Right atrium auricular region (tissue), 2 donors: ENCODE measurements around the gene NTRK3. TPM values are rescaled to one million over a fixed set of nuclear protein-coding genes. Genes with fewer than 3 reads are reported as not detected.

ENCODE experiments used
- DNase-seq: peaks from one replicate; pipeline ENCODE4 v3.0.0-alpha.2; 2019; ENCODE audit warnings: low spot score
- H3K27ac ChIP-seq, 2 donors: fragments of 200-600 bp; sonication (generic); 1 replicate in 1 of 2; 2 replicates in 1 of 2; pipeline ENCODE4 v1.5.1; 2016 to 2019
- H3K27me3 ChIP-seq, 2 donors: fragments of 200-600 bp; sonication (generic); one replicate each; pipeline versions ENCODE4 v1.5.1 to v1.6.0; 2017 to 2019
- H3K36me3 ChIP-seq: fragments of 200-600 bp; sonication (generic); one replicate; pipeline ENCODE4 v1.5.1; 2016
- H3K4me1 ChIP-seq, 2 donors: fragments of 200-600 bp; sonication (generic); one replicate each; pipeline versions ENCODE4 v1.5.1 to v1.6.0; 2017 to 2019
- H3K4me3 ChIP-seq, 2 donors: fragments of 200-600 bp; sonication (generic); 1 replicate in 1 of 2; 2 replicates in 1 of 2; pipeline ENCODE4 v1.5.1; 2017 to 2019; ENCODE audit warnings: mild to moderate bottlenecking in 1 of 2, moderate library complexity in 1 of 2
- H3K9me3 ChIP-seq, 2 donors: fragments of 200-600 bp; sonication (generic); one replicate each; pipeline ENCODE4 v1.5.1; 2019
- CTCF ChIP-seq, 2 donors: fragments of 200-600 bp; sonication (generic); IDR thresholded peaks; one replicate each; pipeline ENCODE4 v1.5.1; 2019; ENCODE audit warnings: antibody characterized with exemption in 2 of 2
- total RNA-seq, 2 donors: library from RNA; depleted of rRNA; stranded (reverse); fragments of >200 nt; gene quantifications; one replicate each; pipeline ENCODE4 v1.1.0, GENCODE V29; 2016

Gene NTRK3
- total RNA-seq, 2 donors from 2014 or later = 1.5 to 4.5 TPM

- no peak for TF ChIP-seq CTCF (IDR thresholded peaks at IDR 0.05)
- no peak overlapping the region for H3K4me3 ChIP-seq
- H3K36me3 ChIP-seq = no peaks in the 10 kb centered on the region
- no peaks in the 10 kb centered on the region for H3K9me3 ChIP-seq
- H3K27ac ChIP-seq = no peak overlapping the region
- no peak for DNase-seq
- no peaks in the 10 kb centered on the region for H3K4me1 ChIP-seq
- H3K27me3 ChIP-seq = no peaks in the 10 kb centered on the region
Observed at GRCh38 chr15:87887177-87887576, 369.4 kb downstream of the NTRK3 start.

GRCh38 chr15:87881026-87881425 lies 375.5 kb downstream of the NTRK3 start:
- Histone ChIP-seq H3K4me1 (peaks cover 0 to 5% of the 10 kb centered on the region in 2 donors), H3K27me3 (no peaks in the 10 kb centered on the region), H3K9me3 (no peaks in the 10 kb centered on the region), H3K4me3 (no peak overlapping the region), H3K36me3 (no peaks in the 10 kb centered on the region), H3K27ac (no peak overlapping the region)
- no peak for DNase-seq
- TF ChIP-seq CTCF (IDR thresholded peaks at IDR 0.05) = no peak

GRCh38 chr15:87877822-87878542 lies 378.6 kb downstream of the NTRK3 start:
- Histone ChIP-seq H3K9me3 (no peaks in the 10 kb centered on the region), H3K4me3 (no peak overlapping the region), H3K4me1 (peaks cover 0 to 5% of the 10 kb centered on the region in 2 donors), H3K27me3 (no peaks in the 10 kb centered on the region), H3K36me3 (no peaks in the 10 kb centered on the region), H3K27ac (no peak overlapping the region)
- TF ChIP-seq CTCF (IDR thresholded peaks at IDR 0.05) = no peak
- no peak for DNase-seq

GRCh38 chr15:87877114-87877810 lies 379.3 kb downstream of the NTRK3 start:
- no peak for TF ChIP-seq CTCF (IDR thresholded peaks at IDR 0.05)
- Histone ChIP-seq H3K9me3 (no peaks in the 10 kb centered on the region), H3K27me3 (no peaks in the 10 kb centered on the region), H3K36me3 (no peaks in the 10 kb centered on the region), H3K4me3 (no peak overlapping the region), H3K4me1 (peaks cover 0 to 5% of the 10 kb centered on the region in 2 donors), H3K27ac (no peak overlapping the region)
- no peak for DNase-seq

GRCh38 chr15:87874896-87875711 lies 381.4 kb downstream of the NTRK3 start:
- Histone ChIP-seq H3K36me3 (no peaks in the 10 kb centered on the region), H3K4me3 (no peak overlapping the region), H3K9me3 (no peaks in the 10 kb centered on the region), H3K27me3 (no peaks in the 10 kb centered on the region), H3K4me1 (peaks cover 0 to 5% of the 10 kb centered on the region in 2 donors), H3K27ac (no peak overlapping the region)
- no peak for TF ChIP-seq CTCF (IDR thresholded peaks at IDR 0.05)
- no peak for DNase-seq
